Hypothalamus (tissue), 51 donors: Measurements from ENCODE around the gene MCAT.
"Not testable (repeated sequence)": the region's sequence is repeated elsewhere in the genome, so short reads cannot be mapped to it uniquely, and the experiment has no call there.

Experiments
- DNase-seq, 51 donors: peaks; one replicate each; lab custom pipeline; 2025; lab: John Stamatoyannopoulos, UW

MCAT gene

GRCh38 chr22:43128928-43129424 lies 14.2 kb downstream of the MCAT start:
- DNase-seq = no peak

- DNase-seq = no peak
These were observed 15.1 kb downstream of the MCAT start for GRCh38 chr22:43128116-43128515.

DNA sequence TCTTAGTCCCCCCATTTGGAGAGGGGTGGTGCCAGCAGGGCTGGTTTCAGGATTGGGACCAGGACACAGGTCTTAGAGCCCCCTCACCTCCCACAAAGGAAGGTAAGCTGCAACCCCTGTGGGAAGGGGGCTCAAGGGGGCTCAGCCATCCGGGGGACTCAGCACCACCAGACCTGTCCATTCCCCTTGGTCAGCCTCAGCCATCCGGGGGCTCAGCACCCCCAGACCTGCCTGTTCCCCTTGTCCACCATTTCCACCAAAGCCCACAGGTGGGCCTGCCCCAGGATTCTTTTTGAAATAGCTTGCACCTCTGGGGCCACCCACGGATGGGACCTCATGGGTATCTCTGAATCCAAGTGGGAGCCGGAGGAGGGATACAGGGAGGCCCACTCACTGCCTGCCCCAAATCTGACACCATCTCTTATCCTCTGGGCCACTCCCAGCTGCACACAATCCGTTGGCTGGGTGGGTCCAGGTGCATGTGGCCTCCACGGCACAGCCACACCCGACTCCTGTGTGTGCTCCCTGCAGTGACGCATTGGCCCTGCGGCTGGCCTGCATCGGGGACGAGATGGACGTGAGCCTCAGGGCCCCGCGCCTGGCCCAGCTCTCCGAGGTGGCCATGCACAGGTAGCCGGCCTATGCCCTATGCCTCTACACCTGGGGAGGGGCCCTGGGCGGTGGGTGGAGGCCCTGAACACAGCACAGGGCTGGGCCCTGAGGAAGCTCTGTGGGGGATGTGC lies 15.9 kb downstream of the MCAT start:
- DNase-seq = no peak

- no peak for DNase-seq
These were observed 16.6 kb downstream of the MCAT start for GRCh38 chr22:43126501-43127165.

- no peak for DNase-seq
These were observed 24.2 kb downstream of the MCAT start for GRCh38 chr22:43118953-43119458.

GRCh38 chr22:43118024-43118849 lies 25.0 kb downstream of the MCAT start:
- no peak for DNase-seq

GRCh38 chr22:43116932-43117331 lies 26.3 kb downstream of the MCAT start:
- no peak for DNase-seq

DNA sequence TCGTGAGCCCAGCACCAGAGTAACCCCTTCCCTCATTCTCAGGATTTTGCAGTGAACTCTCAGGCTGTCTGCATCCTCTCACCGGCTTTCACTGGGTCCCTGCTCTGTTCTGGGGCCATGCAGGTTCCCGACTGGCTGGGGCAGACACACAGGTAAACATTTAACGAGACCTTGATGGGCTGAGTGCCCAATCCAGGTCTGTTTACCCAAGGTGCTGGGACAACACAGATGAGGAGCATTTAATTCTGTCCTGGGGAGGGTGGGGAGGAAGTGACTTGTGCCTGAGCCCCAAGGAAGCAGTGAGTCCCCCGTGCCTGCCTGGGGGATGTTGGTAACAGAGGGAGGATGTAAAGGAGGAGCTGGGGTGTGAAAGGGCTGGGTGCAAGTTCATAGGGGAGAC lies 28.2 kb downstream of the MCAT start:
- no peak for DNase-seq

DNA sequence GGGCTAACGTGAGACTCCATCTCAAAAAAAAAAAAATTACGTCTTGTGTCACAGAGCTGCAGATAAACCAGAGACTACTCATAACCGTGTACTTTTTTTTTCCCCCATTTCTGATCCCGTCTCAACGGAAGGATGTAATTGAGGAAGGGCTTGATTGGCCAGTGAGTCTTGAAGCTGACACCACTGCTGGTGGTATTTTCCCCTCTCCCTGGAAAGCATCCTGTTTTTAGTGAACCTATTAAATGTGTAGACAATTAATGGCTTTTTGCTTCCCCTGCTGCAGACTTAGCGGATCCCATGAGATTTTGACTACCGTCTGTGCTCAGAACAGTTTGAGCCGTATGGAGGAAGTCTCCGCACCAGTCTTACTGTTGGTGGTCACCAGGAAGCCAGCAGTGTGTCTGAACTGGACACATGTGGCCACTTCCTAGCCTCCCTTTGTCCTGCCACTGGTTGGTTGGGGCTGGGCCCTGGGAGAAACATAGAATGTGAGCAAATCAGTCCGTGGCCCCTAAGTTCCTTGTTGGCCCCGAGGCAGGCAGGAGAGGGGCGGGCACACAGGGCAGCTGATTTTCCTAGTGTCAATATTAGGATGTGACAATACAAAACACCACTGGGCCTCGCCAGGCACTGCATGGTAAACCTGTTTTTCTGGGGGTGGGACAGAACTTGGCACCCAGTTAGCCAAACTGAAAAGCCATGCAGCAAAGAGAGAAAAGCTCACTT lies 29.5 kb downstream of the MCAT start:
- DNase-seq = no peak

GRCh38 chr22:43110927-43111623 lies 32.1 kb downstream of the MCAT start:
- no peak for DNase-seq

GRCh38 chr22:43110444-43110926 lies 32.7 kb downstream of the MCAT start, which contains the start of gene BIK:
TSS of gene BIK (plus strand) at chr22:43110750. CDS start at chr22:43124023, 13,273 bp downstream.
- peak in 9 of 51 donors; percentile 2 to 27 (median 8) for DNase-seq

- no peak for DNase-seq
These were observed 33.2 kb downstream of the MCAT start for GRCh38 chr22:43109921-43110443.

- DNase-seq = no peak
These were observed 33.7 kb downstream of the MCAT start for GRCh38 chr22:43109511-43109910.

DNA sequence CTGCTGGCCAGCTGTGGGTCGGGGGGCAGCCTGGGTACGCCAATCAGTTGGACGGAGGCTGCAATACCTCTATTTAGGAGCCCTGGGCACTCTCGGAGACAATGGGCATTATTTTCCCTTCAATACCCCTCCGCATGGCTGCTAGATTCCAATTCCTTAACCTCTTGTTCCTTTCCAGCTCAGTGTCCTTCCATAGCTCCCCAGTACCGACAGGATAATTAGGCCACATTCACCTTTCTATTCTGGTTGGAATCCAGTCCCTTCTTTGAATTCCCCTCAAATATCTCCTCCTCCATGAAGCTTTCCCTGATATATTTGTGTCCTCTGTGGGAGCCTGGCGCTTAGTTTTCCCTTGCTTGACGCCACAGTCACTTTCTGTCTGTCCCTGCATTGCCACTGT lies 36.9 kb downstream of the MCAT start:
- DNase-seq = no peak

DNA sequence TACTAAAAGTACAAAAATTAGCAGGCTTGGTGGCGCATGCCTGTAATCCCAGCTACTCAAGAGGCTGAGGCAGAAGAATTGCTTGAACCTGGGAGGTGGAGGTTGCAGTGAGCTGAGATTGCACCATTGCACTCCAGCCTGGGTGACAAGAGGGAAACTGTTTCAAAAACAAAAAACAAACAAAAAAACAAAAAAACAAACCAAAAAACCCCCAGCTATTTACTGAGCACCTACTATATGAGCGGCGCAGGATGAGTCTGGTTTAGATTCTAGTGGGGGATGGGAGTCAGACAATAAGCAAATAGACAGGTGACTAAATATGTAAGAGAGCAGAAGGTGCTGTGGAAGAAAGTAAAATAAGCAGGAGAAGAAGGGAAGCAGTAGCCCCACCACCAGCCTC lies 38.2 kb downstream of the MCAT start:
- not testable (repeated sequence) for DNase-seq

- DNase-seq = not testable (repeated sequence)
These were observed 39.1 kb downstream of the MCAT start for GRCh38 chr22:43104056-43104625.

DNA sequence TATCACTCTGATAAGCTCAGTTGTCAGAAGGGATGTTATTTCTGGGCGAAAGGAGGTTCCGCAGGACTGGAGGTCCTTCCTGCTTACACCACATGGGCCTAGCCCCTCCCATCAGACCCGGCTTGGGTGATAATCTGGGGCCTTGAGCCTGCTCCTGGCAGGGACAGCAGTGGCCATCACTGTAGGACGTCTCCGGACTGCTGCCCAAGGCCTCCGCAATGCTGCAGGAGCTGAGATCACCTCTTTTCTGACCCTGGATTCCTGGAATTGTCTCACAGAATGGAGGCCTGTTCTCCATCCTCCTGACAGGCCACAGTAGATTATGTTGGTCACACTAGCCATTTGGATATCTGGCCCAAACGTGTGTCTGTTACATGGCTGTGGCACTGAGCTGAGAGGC lies 41.9 kb downstream of the MCAT start:
- no peak for DNase-seq

DNA sequence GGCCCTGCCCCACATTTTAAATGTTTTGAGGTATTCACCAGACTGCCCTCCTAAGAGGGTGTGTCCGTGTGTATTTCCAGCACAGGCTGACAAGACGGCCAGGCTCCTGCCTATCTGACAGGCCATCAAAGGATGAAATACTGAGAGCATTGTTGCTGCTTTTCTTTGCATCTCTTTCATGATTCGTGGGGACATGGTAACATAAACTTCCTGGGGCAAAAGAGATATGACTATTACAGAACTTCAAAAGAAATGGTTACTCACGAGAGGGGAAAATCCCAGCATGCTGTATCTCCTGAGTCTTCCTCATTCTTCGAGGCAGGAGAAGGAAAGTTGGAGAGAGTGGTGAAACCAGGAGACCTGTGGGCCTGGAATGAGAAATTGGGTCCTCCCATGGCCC lies 43.0 kb downstream of the MCAT start:
- no peak for DNase-seq

GRCh38 chr22:43099095-43099494 lies 44.1 kb downstream of the MCAT start:
- DNase-seq = no peak
